GM12878 (cell line): ENCODE results near the gene VSTM2L. TPM values are rescaled to one million over a fixed set of nuclear protein-coding genes. Genes with fewer than 3 reads are reported as not detected.

Experiments used
- ATAC-seq: fragments of 200-7000 bp; cut with Tn5 transposase; 3 replicates; pipeline ENCODE4 v1.9.1; 2020; ENCODE audit warnings: mild to moderate bottlenecking, moderate library complexity
- BruUV-seq: library from RNA; stranded (reverse); fragments of 400-500 nt; replicated peaks from 2 replicates; lab custom pipeline; 2021; lab: Mats Ljungman, UMichigan
- CTCF ChIA-PET: fragments of 300-600 bp; sonication (Branson Sonifier 250); formaldehyde crosslinking; extraction: SDS; loops from one replicate; lab custom pipeline; 2021; ENCODE audit warnings: inconsistent platforms; lab: Yijun Ruan, JAX
- POLR2A ChIA-PET: fragments of 350-600 bp; formaldehyde crosslinking; extraction: SDS; loops from one replicate; lab custom pipeline; 2021; ENCODE audit warnings: inconsistent platforms; lab: Charles Lee
- RAD21 ChIA-PET: fragments of 300-600 bp; sonication (Branson Sonifier 250); formaldehyde crosslinking; loops from one replicate; lab custom pipeline; 2023; ENCODE audit warnings: antibody characterized with exemption; ENCODE audit not compliant: unreplicated experiment; lab: Charles Lee
- SMC1A ChIA-PET: fragments of 300-600 bp; sonication (Branson Sonifier 250); formaldehyde crosslinking; loops from one replicate; lab custom pipeline; 2023; ENCODE audit not compliant: unreplicated experiment, uncharacterized antibody; lab: Charles Lee
- DNase-seq: peaks from one replicate; pipeline ENCODE4 v3.0.0-alpha.2; 2011; ENCODE audit warnings: low read depth, low spot score
- FAIRE-seq: peaks from 3 replicates; lab custom pipeline; 2011; peaks lifted over from hg19 to GRCh38; lab: Jason Lieb, UNC
- H2AFZ ChIP-seq: 2 replicates; pipeline ENCODE4 v1.6.0; 2011; ENCODE audit warnings: low read depth, low read length, control low read depth; ENCODE audit not compliant: control insufficient read depth
- H3K27ac ChIP-seq: 2 replicates; pipeline ENCODE4 v1.5.1; 2011; ENCODE audit warnings: control low read depth; ENCODE audit not compliant: control insufficient read depth, insufficient read depth
- H3K27me3 ChIP-seq, 2 experiments: replicated peaks in 1 of 2; 2 replicates each; pipeline versions ENCODE4 v1.6.0 to v1.6.1; 2011; ENCODE audit warnings: low read length in 1 of 2; ENCODE audit not compliant: control insufficient read depth in 2 of 2, insufficient read depth in 2 of 2
- H3K36me3 ChIP-seq, 2 experiments: 2 replicates each; pipeline ENCODE4 v1.5.1; 2011; ENCODE audit warnings: low read length in 1 of 2; ENCODE audit not compliant: control insufficient read depth in 2 of 2, insufficient read depth in 2 of 2
- H3K4me1 ChIP-seq: 2 replicates; pipeline ENCODE4 v1.6.1; 2011; ENCODE audit warnings: mild to moderate bottlenecking, low read length, moderate library complexity, mixed read lengths; ENCODE audit not compliant: control insufficient read depth, insufficient read depth
- H3K4me2 ChIP-seq: 2 replicates; pipeline ENCODE4 v1.6.0; 2011; ENCODE audit warnings: control low read depth; ENCODE audit not compliant: control insufficient read depth, insufficient read depth
- H3K4me3 ChIP-seq: fragments of 200-600 bp; sonication (generic); 2 replicates; pipeline ENCODE4 v1.5.1; 2016
- H3K79me2 ChIP-seq: 2 replicates; pipeline ENCODE4 v1.6.0; 2011; ENCODE audit warnings: low read length; ENCODE audit not compliant: control insufficient read depth, insufficient read depth
- H3K9ac ChIP-seq: 2 replicates; pipeline ENCODE4 v1.8.0; 2011; ENCODE audit warnings: low read length, control low read depth, mixed read lengths; ENCODE audit not compliant: control insufficient read depth, insufficient read depth
- H3K9me3 ChIP-seq: replicated peaks from 3 replicates; pipeline ENCODE4 v1.5.1; 2011; ENCODE audit warnings: mild to moderate bottlenecking, low read length; ENCODE audit not compliant: control insufficient read depth, insufficient read depth
- H4K20me1 ChIP-seq: 2 replicates; pipeline ENCODE4 v1.6.0; 2011; ENCODE audit not compliant: control insufficient read depth, insufficient read depth
- BHLHE40 ChIP-seq, 2 experiments: fragments of 450-650 bp in 1 of 2; IDR thresholded peaks; 2 replicates each; pipeline ENCODE4 v1.6.1; 2011 to 2017; ENCODE audit warnings: low read depth in 2 of 2, borderline replicate concordance in 1 of 2, improper control_type of control experiment in 1 of 2, low read length in 1 of 2, mild to moderate bottlenecking in 1 of 2
- MTA3 ChIP-seq: IDR thresholded peaks from 2 replicates; pipeline ENCODE4 v1.6.1; 2012; ENCODE audit warnings: low read length, inconsistent platforms, borderline replicate concordance
- RELB ChIP-seq: fragments of 450-650 bp; IDR thresholded peaks from 2 replicates; pipeline ENCODE4 v1.6.1; 2017; ENCODE audit warnings: low read depth, mild to moderate bottlenecking, moderate library complexity
- SP1 ChIP-seq: IDR thresholded peaks from one replicate; pipeline ENCODE4 v1.6.1; 2011; ENCODE audit warnings: low read depth, low read length
- TBL1XR1 ChIP-seq: IDR thresholded peaks from 2 replicates; pipeline ENCODE4 v1.6.1; 2012; ENCODE audit warnings: low read depth, low read length, improper control_type of control experiment
- YBX1 ChIP-seq: fragments of 450-650 bp; IDR thresholded peaks from 2 replicates; pipeline ENCODE4 v1.6.1; 2016; ENCODE audit warnings: antibody characterized with exemption
- ZBTB4 ChIP-seq: fragments of 450-650 bp; formaldehyde crosslinking; IDR thresholded peaks from 2 replicates; pipeline ENCODE4 v1.4.0; 2022; ENCODE audit warnings: mild to moderate bottlenecking, moderate library complexity
- ZNF217 ChIP-seq: fragments of 450-650 bp; IDR thresholded peaks from 2 replicates; pipeline ENCODE4 v1.6.1; 2017; ENCODE audit warnings: antibody characterized with exemption, mild to moderate bottlenecking
- ZNF592 ChIP-seq: fragments of 450-650 bp; IDR thresholded peaks from 2 replicates; pipeline ENCODE4 v1.6.1; 2017; ENCODE audit warnings: mild to moderate bottlenecking, moderate library complexity
- WGBS: methylation state at CpG from one replicate; pipeline ENCODE4 v1.1.6; 2016; ENCODE audit warnings: low lambda C conversion rate; ENCODE audit not compliant: insufficient replicate concordance, insufficient coverage; ENCODE audit errors: missing lambda C conversion rate; 5-methylcytosine and 5-hydroxymethylcytosine counted together
- in situ Hi-C: fragments of 300-500 bp; cut with MboI; formaldehyde crosslinking; loops from 9 replicates; pipeline ENCODE4 v1.14.3; 2018; ENCODE audit warnings: mixed read lengths
- intact Hi-C: fragments of 100-400 bp; cut with micrococcal nuclease; formaldehyde crosslinking; loops from one replicate; pipeline ENCODE4 v1.14.2; 2022; ENCODE audit not compliant: unreplicated experiment
- polyA plus RNA-seq, 11 experiments: library from polyadenylated mRNA; depleted of rRNA in 4 of 11; unstranded in 6 of 11; stranded (reverse) in 5 of 11; fragments of >200 nt; fragmentation: Nextera tagmentation in 4 of 11; fragmentation: Illumina TruSeq in 1 of 11; extraction: Ambion mirVana in 4 of 11; extraction: Trizol in 1 of 11; gene quantifications; 1 replicate in 1 of 11; 2 replicates in 10 of 11; pipeline versions ENCODE4 v1.2.1 to v1.2.3, GENCODE V29; 2011 to 2016; ENCODE audit warnings: inconsistent platforms in 2 of 11, missing spikeins in 2 of 11, low read depth in 1 of 11
- total RNA-seq, 4 experiments: library from RNA; depleted of rRNA in 3 of 4; stranded (reverse); fragments of >200 nt in 3 of 4; fragmentation: Illumina TruSeq in 1 of 4; extraction: Trizol in 1 of 4; gene quantifications; 2 replicates each; pipeline versions ENCODE4 v1.2.1 to v1.2.3, GENCODE V29; 2013 to 2021

VSTM2L gene
- total and polyA plus RNA-seq, 10 of the 15 experiments (the other 5 are each of a cell fraction or from before 2014, with no cell fraction given) = 0.05 to 1.5 (median 0.63) TPM; not detected in 2

GRCh38 chr20:37894454-37894853 is 8.5 kb upstream of the VSTM2L start:
- Histone ChIP-seq H3K9ac (no peak overlapping the region), H2AFZ (no peak overlapping the region), H3K9me3 (no peaks in the 10 kb centered on the region), H3K27me3 (no peaks in the 10 kb centered on the region), H3K4me2 (no peak overlapping the region), H3K27ac (no peak overlapping the region), H3K36me3 (no peaks in the 10 kb centered on the region), H3K4me3 (no peak overlapping the region), H3K4me1 (peaks cover 3% of the 10 kb centered on the region; the same call in 1 of the 2 replicates), H4K20me1 (no peaks in the 10 kb centered on the region), H3K79me2 (no peaks in the 10 kb centered on the region)
- ATAC-seq (no peak), DNase-seq (no peak), FAIRE-seq (no peak)
- TF ChIP-seq TBL1XR1 (no peak), BHLHE40 (IDR thresholded peaks at IDR 0.05; ENCODE audit: borderline replicate concordance in 1 of 2, low read depth in 2 of 2, low read length in 1 of 2) (no peak), ZNF217 (no peak)
- RAD21 ChIA-PET = no interaction called here
- no TSS peak for BruUV-seq
- intact Hi-C loops = no loop called here
- POLR2A ChIA-PET = no interaction called here
- SMC1A ChIA-PET = no interaction called here
- CTCF ChIA-PET = no interaction called here
- WGBS = 47% methylated on average over 4 of the region's 4 CpGs
- in situ Hi-C loops = no loop called here

- intact Hi-C loops (loop anchor here (5.0 kb wide), 1 partner anchor 333 kb away; no protein-coding TSS in a partner anchor), in situ Hi-C loops (no loop called here)
- ATAC-seq (no peak), DNase-seq (no peak), FAIRE-seq (no peak)
- POLR2A ChIA-PET = no interaction called here
- Histone ChIP-seq H3K9me3 (no peaks in the 10 kb centered on the region), H3K4me1 (no peaks in the 10 kb centered on the region; the same call in 1 of the 2 replicates), H3K27me3 (no peaks in the 10 kb centered on the region), H4K20me1 (no peaks in the 10 kb centered on the region), H3K79me2 (no peaks in the 10 kb centered on the region), H3K4me2 (no peak overlapping the region), H3K4me3 (no peak overlapping the region), H3K36me3 (no peaks in the 10 kb centered on the region), H3K27ac (no peak overlapping the region), H2AFZ (no peak overlapping the region), H3K9ac (no peak overlapping the region)
- 76% methylated on average over 6 of the region's 6 CpGs for WGBS
- SMC1A ChIA-PET = no interaction called here
- RAD21 ChIA-PET = no interaction called here
- no TSS peak for BruUV-seq
- CTCF ChIA-PET = no interaction called here
- TF ChIP-seq ZNF592 (no peak), RELB (no peak), SP1 (no peak), MTA3 (no peak), YBX1 (no peak), ZBTB4 (CRISPR knock-in tag) (no peak)
Measured at GRCh38 chr20:37895166-37895565, 7.8 kb upstream of the VSTM2L start.
